Measurements from ENCODE around the gene FUBP3. TPM values are rescaled to one million over a fixed set of nuclear protein-coding genes. Genes with fewer than 3 reads are reported as not detected.

Gene FUBP3
- polyA plus RNA-seq, 1 of the 3 experiments (the other 2 are of a cell fraction) = 55.1 TPM

DNA sequence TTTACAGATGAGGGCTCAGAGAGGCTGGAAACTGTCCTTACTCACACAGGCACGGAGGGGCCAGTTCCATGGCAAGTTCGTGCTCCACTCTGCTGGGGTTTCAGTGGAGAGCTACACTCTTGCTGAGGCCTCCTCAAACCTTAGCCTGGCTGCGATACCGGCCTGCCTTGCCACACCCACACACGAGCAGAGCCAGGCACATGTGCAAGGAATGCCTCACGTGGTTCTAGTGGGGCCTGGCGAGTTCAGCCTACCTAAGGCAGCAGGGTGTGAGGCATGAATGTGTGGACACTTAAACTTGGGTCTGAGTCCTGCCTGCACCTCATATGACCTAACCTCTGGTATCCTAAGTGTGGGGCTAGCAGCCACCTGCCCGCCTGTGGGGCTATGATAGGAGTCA is 63.5 kb downstream of the FUBP3 start (continued):
- TF ChIP-seq RXRA (IDR thresholded peaks at IDR 0.05; ENCODE audit: borderline replicate concordance, low read depth) = no peak
- no peak for TF ChIP-seq NRF1 (IDR thresholded peaks at IDR 0.05; ENCODE audit: low read depth, low read length)
- TF ChIP-seq JUND (IDR thresholded peaks at IDR 0.05) = no peak

DNA sequence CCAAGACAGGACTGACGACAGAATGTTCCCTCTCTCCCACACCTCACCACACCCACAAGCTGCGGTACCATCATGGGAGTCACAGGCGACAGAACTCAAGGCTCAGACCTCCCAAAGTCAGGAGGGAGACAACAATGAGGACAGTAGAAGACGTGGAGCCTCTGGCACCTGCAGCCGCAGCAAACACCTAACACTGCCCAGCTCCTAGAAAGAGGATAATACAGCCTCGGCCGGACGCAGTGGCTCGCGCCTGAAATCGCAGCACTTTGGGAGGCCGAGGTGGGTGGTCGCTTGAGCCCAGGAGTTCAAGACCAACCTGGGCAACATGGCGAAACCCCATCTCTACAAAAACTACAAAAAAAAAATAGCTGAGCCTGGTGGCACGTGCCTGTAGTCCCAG is 71.8 kb downstream of the FUBP3 start:
- 71% methylated on average over 14 of the region's 15 CpGs for WGBS (ENCODE audit: low lambda C conversion rate)
- Histone ChIP-seq H3F3A (replicated peaks; ENCODE audit: insufficient read depth) (no peaks in the 10 kb centered on the region), H4K20me1 (ENCODE audit: insufficient read depth) (no peaks in the 10 kb centered on the region), H2AFZ (ENCODE audit: low read depth) (no peak overlapping the region), H3K4me1 (ENCODE audit: control insufficient read depth in 1 of 2, insufficient read depth in 2 of 2, low read depth in 1 of 2, low read length in 1 of 2) (no peaks in the 10 kb centered on the region), H3K4me2 (no peak overlapping the region), H3K4me3 (ENCODE audit: low read depth in 2 of 2, low read length in 1 of 2) (no peak overlapping the region), H3K9me2 (no peaks in the 10 kb centered on the region), H3K9ac (no peak overlapping the region), H3K36me3 (replicated peaks in 1 of 2; ENCODE audit: control insufficient read depth in 1 of 2, insufficient read depth in 2 of 2, low read length in 1 of 2) (no peaks in the 10 kb centered on the region), H3K79me2 (ENCODE audit: insufficient read depth) (no peaks in the 10 kb centered on the region), H3K27ac (ENCODE audit: low read depth in 2 of 2, low read length in 1 of 2) (no peak overlapping the region), H3K27me3 (ENCODE audit: insufficient read depth) (peaks cover 9% of the 10 kb centered on the region; the same call in 1 of the 2 replicates), H3K9me3 (no peaks in the 10 kb centered on the region)
- ChIA-PET CTCF (interaction anchor here (0.9 to 1.1 kb wide), 4 partner anchors 9 to 50 kb away, joined by 3 to 5 read pairs (median 3); no protein-coding TSS in a partner anchor), POLR2A (no interaction called here)
- DNase-seq = no peak
- TF ChIP-seq, protein P1, sequence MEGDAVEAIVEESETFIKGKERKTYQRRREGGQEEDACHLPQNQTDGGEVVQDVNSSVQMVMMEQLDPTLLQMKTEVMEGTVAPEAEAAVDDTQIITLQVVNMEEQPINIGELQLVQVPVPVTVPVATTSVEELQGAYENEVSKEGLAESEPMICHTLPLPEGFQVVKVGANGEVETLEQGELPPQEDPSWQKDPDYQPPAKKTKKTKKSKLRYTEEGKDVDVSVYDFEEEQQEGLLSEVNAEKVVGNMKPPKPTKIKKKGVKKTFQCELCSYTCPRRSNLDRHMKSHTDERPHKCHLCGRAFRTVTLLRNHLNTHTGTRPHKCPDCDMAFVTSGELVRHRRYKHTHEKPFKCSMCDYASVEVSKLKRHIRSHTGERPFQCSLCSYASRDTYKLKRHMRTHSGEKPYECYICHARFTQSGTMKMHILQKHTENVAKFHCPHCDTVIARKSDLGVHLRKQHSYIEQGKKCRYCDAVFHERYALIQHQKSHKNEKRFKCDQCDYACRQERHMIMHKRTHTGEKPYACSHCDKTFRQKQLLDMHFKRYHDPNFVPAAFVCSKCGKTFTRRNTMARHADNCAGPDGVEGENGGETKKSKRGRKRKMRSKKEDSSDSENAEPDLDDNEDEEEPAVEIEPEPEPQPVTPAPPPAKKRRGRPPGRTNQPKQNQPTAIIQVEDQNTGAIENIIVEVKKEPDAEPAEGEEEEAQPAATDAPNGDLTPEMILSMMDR (IDR thresholded peaks at IDR 0.05) = no peak
- TF ChIP-seq, protein P2, sequence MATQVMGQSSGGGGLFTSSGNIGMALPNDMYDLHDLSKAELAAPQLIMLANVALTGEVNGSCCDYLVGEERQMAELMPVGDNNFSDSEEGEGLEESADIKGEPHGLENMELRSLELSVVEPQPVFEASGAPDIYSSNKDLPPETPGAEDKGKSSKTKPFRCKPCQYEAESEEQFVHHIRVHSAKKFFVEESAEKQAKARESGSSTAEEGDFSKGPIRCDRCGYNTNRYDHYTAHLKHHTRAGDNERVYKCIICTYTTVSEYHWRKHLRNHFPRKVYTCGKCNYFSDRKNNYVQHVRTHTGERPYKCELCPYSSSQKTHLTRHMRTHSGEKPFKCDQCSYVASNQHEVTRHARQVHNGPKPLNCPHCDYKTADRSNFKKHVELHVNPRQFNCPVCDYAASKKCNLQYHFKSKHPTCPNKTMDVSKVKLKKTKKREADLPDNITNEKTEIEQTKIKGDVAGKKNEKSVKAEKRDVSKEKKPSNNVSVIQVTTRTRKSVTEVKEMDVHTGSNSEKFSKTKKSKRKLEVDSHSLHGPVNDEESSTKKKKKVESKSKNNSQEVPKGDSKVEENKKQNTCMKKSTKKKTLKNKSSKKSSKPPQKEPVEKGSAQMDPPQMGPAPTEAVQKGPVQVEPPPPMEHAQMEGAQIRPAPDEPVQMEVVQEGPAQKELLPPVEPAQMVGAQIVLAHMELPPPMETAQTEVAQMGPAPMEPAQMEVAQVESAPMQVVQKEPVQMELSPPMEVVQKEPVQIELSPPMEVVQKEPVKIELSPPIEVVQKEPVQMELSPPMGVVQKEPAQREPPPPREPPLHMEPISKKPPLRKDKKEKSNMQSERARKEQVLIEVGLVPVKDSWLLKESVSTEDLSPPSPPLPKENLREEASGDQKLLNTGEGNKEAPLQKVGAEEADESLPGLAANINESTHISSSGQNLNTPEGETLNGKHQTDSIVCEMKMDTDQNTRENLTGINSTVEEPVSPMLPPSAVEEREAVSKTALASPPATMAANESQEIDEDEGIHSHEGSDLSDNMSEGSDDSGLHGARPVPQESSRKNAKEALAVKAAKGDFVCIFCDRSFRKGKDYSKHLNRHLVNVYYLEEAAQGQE (IDR thresholded peaks at IDR 0.05; ENCODE audit: low read depth, low read length) = no peak
- TF ChIP-seq, protein P3, sequence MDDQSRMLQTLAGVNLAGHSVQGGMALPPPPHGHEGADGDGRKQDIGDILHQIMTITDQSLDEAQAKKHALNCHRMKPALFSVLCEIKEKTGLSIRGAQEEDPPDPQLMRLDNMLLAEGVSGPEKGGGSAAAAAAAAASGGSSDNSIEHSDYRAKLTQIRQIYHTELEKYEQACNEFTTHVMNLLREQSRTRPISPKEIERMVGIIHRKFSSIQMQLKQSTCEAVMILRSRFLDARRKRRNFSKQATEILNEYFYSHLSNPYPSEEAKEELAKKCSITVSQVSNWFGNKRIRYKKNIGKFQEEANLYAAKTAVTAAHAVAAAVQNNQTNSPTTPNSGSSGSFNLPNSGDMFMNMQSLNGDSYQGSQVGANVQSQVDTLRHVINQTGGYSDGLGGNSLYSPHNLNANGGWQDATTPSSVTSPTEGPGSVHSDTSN (IDR thresholded peaks at IDR 0.05) = no peak
- TF ChIP-seq TAF1 (IDR thresholded peaks at IDR 0.05; ENCODE audit: borderline replicate concordance, low read depth, low read length) (no peak), SMC3 (IDR thresholded peaks at IDR 0.05; ENCODE audit: low read depth, low read length) (no peak), YY1 (IDR thresholded peaks at IDR 0.05; ENCODE audit: low read depth) (no peak), RFX5 (IDR thresholded peaks at IDR 0.05; ENCODE audit: low read length) (no peak), ELF1 (IDR thresholded peaks at IDR 0.05) (no peak), NRF1 (IDR thresholded peaks at IDR 0.05; ENCODE audit: low read depth, low read length) (no peak), NFIC (IDR thresholded peaks at IDR 0.05; ENCODE audit: borderline replicate concordance) (no peak)
- TF ChIP-seq, protein P4, sequence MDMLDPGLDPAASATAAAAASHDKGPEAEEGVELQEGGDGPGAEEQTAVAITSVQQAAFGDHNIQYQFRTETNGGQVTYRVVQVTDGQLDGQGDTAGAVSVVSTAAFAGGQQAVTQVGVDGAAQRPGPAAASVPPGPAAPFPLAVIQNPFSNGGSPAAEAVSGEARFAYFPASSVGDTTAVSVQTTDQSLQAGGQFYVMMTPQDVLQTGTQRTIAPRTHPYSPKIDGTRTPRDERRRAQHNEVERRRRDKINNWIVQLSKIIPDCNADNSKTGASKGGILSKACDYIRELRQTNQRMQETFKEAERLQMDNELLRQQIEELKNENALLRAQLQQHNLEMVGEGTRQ (IDR thresholded peaks at IDR 0.05; ENCODE audit: borderline replicate concordance, low read depth, low read length) = no peak
